H1 (cell line): ENCODE measurements around the gene CELF4. TPM values are rescaled to one million over a fixed set of nuclear protein-coding genes. Genes with fewer than 3 reads are reported as not detected.

Experiments
- CTCF ChIA-PET: fragments of 300-600 bp; sonication (Branson Sonifier 250); formaldehyde crosslinking; loops from one replicate; lab custom pipeline; 2021; ENCODE audit not compliant: partially characterized antibody; lab: Charles Lee
- POLR2A ChIA-PET: fragments of 300-600 bp; sonication (Branson Sonifier 250); formaldehyde crosslinking; loops from one replicate; lab custom pipeline; 2021; ENCODE audit warnings: inconsistent platforms; ENCODE audit not compliant: partially characterized antibody; lab: Charles Lee
- DNase-seq, 2 experiments: peaks; one replicate each; pipeline versions ENCODE4 v3.0.0 to v3.0.0-alpha.2; 2010 to 2022; ENCODE audit warnings: low spot score in 2 of 2, low read depth in 1 of 2, mixed read lengths in 1 of 2
- FAIRE-seq: peaks from 2 replicates; lab custom pipeline; 2011; peaks lifted over from hg19 to GRCh38; lab: Jason Lieb, UNC
- H2AFZ ChIP-seq: 2 replicates; pipeline ENCODE4 v1.8.1; 2012; ENCODE audit warnings: low read length, inconsistent platforms
- H2AK5ac ChIP-seq: 2 replicates; pipeline ENCODE4 v1.6.1; 2013; ENCODE audit warnings: low read depth, low read length
- H2BK120ac ChIP-seq: replicated peaks from 2 replicates; pipeline ENCODE3; 2013; ENCODE audit warnings: low read depth, low read length, inconsistent platforms
- H2BK12ac ChIP-seq: 2 replicates; pipeline ENCODE4 v1.6.1; 2013; ENCODE audit warnings: low read depth, low read length
- H2BK15ac ChIP-seq: 2 replicates; pipeline ENCODE4 v1.6.1; 2013; ENCODE audit warnings: low read length
- H2BK20ac ChIP-seq: 2 replicates; pipeline ENCODE4 v1.6.1; 2013; ENCODE audit warnings: low read length
- H2BK5ac ChIP-seq: 2 replicates; pipeline ENCODE4 v1.6.1; 2013; ENCODE audit warnings: low read depth, low read length
- H3K14ac ChIP-seq: 2 replicates; pipeline ENCODE4 v1.6.1; 2013; ENCODE audit warnings: inconsistent platforms; ENCODE audit not compliant: insufficient read length
- H3K18ac ChIP-seq: 2 replicates; pipeline ENCODE4 v1.6.1; 2013; ENCODE audit warnings: low read length; ENCODE audit errors: extremely low read depth
- H3K23ac ChIP-seq: 2 replicates; pipeline ENCODE4 v1.6.1; 2013; ENCODE audit warnings: inconsistent platforms; ENCODE audit not compliant: insufficient read length
- H3K23me2 ChIP-seq: 2 replicates; pipeline ENCODE4 v1.6.1; 2013; ENCODE audit warnings: low read depth, low read length
- H3K27ac ChIP-seq: 2 replicates; pipeline ENCODE4 v1.6.1; 2011; ENCODE audit warnings: low read depth, low read length, inconsistent platforms
- H3K27me3 ChIP-seq, 4 experiments: replicated peaks in 1 of 4; 1 replicate in 1 of 4; 2 replicates in 3 of 4; pipeline versions ENCODE4 v1.6.1 to v1.8.1; 2011 to 2013; ENCODE audit warnings: low read length in 3 of 4, mild to moderate bottlenecking in 3 of 4, inconsistent platforms in 2 of 4, mixed read lengths in 2 of 4, moderate library complexity in 1 of 4; ENCODE audit not compliant: control insufficient read depth in 3 of 4, insufficient read depth in 3 of 4; ENCODE audit errors: extremely low read depth in 1 of 4
- H3K36me3 ChIP-seq, 4 experiments: 2 replicates each; pipeline versions ENCODE4 v1.6.1 to v1.8.1; 2011 to 2013; ENCODE audit warnings: mild to moderate bottlenecking in 4 of 4, low read length in 3 of 4, moderate library complexity in 2 of 4, control low read depth in 1 of 4, inconsistent platforms in 1 of 4; ENCODE audit not compliant: insufficient read depth in 4 of 4, control insufficient read depth in 2 of 4
- H3K4ac ChIP-seq: replicated peaks from 2 replicates; pipeline ENCODE3; 2013; ENCODE audit warnings: low read length, low read depth, mixed read lengths, inconsistent platforms; ENCODE audit not compliant: insufficient read length
- H3K4me1 ChIP-seq, 4 experiments: replicated peaks in 1 of 4; 1 replicate in 1 of 4; 2 replicates in 3 of 4; pipeline versions ENCODE4 v1.6.1 to v1.8.1; 2011 to 2013; ENCODE audit warnings: low read length in 3 of 4, inconsistent platforms in 2 of 4, mixed read lengths in 1 of 4; ENCODE audit not compliant: insufficient read depth in 4 of 4, control insufficient read depth in 3 of 4
- H3K4me2 ChIP-seq, 2 experiments: 2 replicates each; pipeline versions ENCODE4 v1.6.1 to v1.8.1; 2011 to 2013; ENCODE audit warnings: low read depth in 2 of 2, low read length in 2 of 2, control low read depth in 1 of 2, inconsistent platforms in 1 of 2, mild to moderate bottlenecking in 1 of 2; ENCODE audit not compliant: insufficient read depth in 1 of 2
- H3K4me3 ChIP-seq, 4 experiments: fragments of 200-600, 300-600 bp in 1 of 4; sonication (generic), shearing (Covaris generic), sonication (Bioruptor Twin) in 1 of 4; 2 replicates each; pipeline versions ENCODE4 v1.5.1 to v1.8.1; 2011 to 2016; ENCODE audit warnings: low read length in 4 of 4, low read depth in 3 of 4, control low read depth in 2 of 4, inconsistent platforms in 2 of 4, mild to moderate bottlenecking in 2 of 4, mixed read lengths in 1 of 4, moderate library complexity in 1 of 4; ENCODE audit not compliant: insufficient read depth in 2 of 4; ENCODE audit errors: extremely low read depth in 1 of 4
- H3K56ac ChIP-seq: replicated peaks from 2 replicates; pipeline ENCODE3; 2013; ENCODE audit warnings: low read depth, mild to moderate bottlenecking, mixed read lengths, low read length, inconsistent platforms; ENCODE audit not compliant: insufficient read length
- H3K79me1 ChIP-seq: 2 replicates; pipeline ENCODE4 v1.6.1; 2013; ENCODE audit warnings: low read depth, low read length, control low read depth
- H3K79me2 ChIP-seq, 2 experiments: 2 replicates each; pipeline versions ENCODE4 v1.6.1 to v1.8.1; 2012 to 2013; ENCODE audit warnings: low read length in 2 of 2, mild to moderate bottlenecking in 2 of 2, inconsistent platforms in 1 of 2; ENCODE audit not compliant: insufficient read depth in 2 of 2, control insufficient read depth in 1 of 2
- H3K9ac ChIP-seq, 4 experiments: replicated peaks in 1 of 4; 1 replicate in 1 of 4; 2 replicates in 3 of 4; pipeline versions ENCODE4 v1.6.1 to v1.8.1; 2011 to 2013; ENCODE audit warnings: low read depth in 3 of 4, low read length in 3 of 4, control low read depth in 2 of 4, mild to moderate bottlenecking in 2 of 4, moderate library complexity in 2 of 4, inconsistent platforms in 1 of 4; ENCODE audit errors: extremely low read depth in 1 of 4
- H3K9me3 ChIP-seq, 2 experiments: 2 replicates each; pipeline versions ENCODE4 v1.6.1 to v1.8.1; 2012 to 2013; ENCODE audit warnings: mild to moderate bottlenecking in 2 of 2, moderate library complexity in 2 of 2, control low read depth in 1 of 2, inconsistent platforms in 1 of 2, low read depth in 1 of 2, low read length in 1 of 2, mixed read lengths in 1 of 2; ENCODE audit not compliant: insufficient read depth in 2 of 2
- H4K20me1 ChIP-seq, 2 experiments: replicated peaks in 1 of 2; 2 replicates each; pipeline versions ENCODE3 to v1.8.1; 2011 to 2013; ENCODE audit warnings: inconsistent platforms in 2 of 2, low read length in 2 of 2, mild to moderate bottlenecking in 1 of 2; ENCODE audit not compliant: insufficient read depth in 2 of 2, control insufficient read depth in 1 of 2
- H4K5ac ChIP-seq: 2 replicates; pipeline ENCODE4 v1.6.1; 2013; ENCODE audit warnings: low read length, low read depth, mixed read lengths, inconsistent platforms; ENCODE audit not compliant: insufficient read length
- H4K8ac ChIP-seq: 2 replicates; pipeline ENCODE4 v1.8.0; 2013; ENCODE audit warnings: mild to moderate bottlenecking, moderate library complexity, low read length, inconsistent platforms; ENCODE audit not compliant: insufficient read depth; ENCODE audit errors: extremely low read depth
- H4K91ac ChIP-seq: replicated peaks from 2 replicates; pipeline ENCODE3; 2013; ENCODE audit warnings: low read length, mixed read lengths, inconsistent platforms; ENCODE audit not compliant: insufficient read length
- CBX8 ChIP-seq: fragments of 300-800, 300-1000 bp; sonication (generic); IDR thresholded peaks from 2 replicates; pipeline ENCODE4 v1.7.1; 2016; ENCODE audit warnings: low read depth, low read length, borderline replicate concordance
- EGR1 ChIP-seq: IDR thresholded peaks from 2 replicates; pipeline ENCODE4 v1.6.1; 2011; ENCODE audit warnings: low read depth, low read length, borderline replicate concordance
- EZH2 ChIP-seq: fragments of 200-600 bp; sonication (generic); IDR thresholded peaks from 2 replicates; pipeline ENCODE4 v1.7.1; 2012; ENCODE audit warnings: low read depth, mild to moderate bottlenecking, moderate library complexity, low read length, inconsistent platforms; ENCODE audit not compliant: severe bottlenecking
- GTF2F1 ChIP-seq: IDR thresholded peaks from 2 replicates; pipeline ENCODE4 v1.6.1; 2012; ENCODE audit warnings: low read depth, low read length, improper control_type of control experiment, borderline replicate concordance
- HDAC6 ChIP-seq: IDR thresholded peaks from one replicate; pipeline ENCODE4 v1.7.1; 2012; ENCODE audit warnings: low read depth, mild to moderate bottlenecking, inconsistent platforms, low read length, moderate library complexity
- KDM4A ChIP-seq: IDR thresholded peaks from one replicate; pipeline ENCODE4 v1.7.1; 2012; ENCODE audit warnings: low read depth, mild to moderate bottlenecking, moderate library complexity, low read length, inconsistent platforms; ENCODE audit not compliant: severe bottlenecking
- MAFK ChIP-seq: IDR thresholded peaks from 2 replicates; pipeline ENCODE4 v1.6.1; 2012; ENCODE audit warnings: low read depth, mild to moderate bottlenecking, improper control_type of control experiment, low read length
- RBBP5 ChIP-seq: IDR thresholded peaks from 2 replicates; pipeline ENCODE4 v1.7.1; 2012; ENCODE audit warnings: low read depth, mild to moderate bottlenecking, inconsistent platforms, low read length, moderate library complexity, borderline replicate concordance
- RXRA ChIP-seq: IDR thresholded peaks from 2 replicates; pipeline ENCODE4 v1.6.1; 2011; ENCODE audit warnings: low read depth, mild to moderate bottlenecking, low read length, moderate library complexity; ENCODE audit not compliant: insufficient read depth
- WGBS, 2 experiments: shearing (Covaris generic) in 1 of 2; methylation state at CpG; one replicate each; pipeline versions ENCODE4 v1.1.6 to v1.1.7; 2013 to 2015; ENCODE audit warnings: low lambda C conversion rate in 2 of 2, mixed read lengths in 2 of 2, inconsistent platforms in 1 of 2, low coverage in 1 of 2, missing lambda C conversion rate in 1 of 2; ENCODE audit not compliant: insufficient replicate concordance in 2 of 2, insufficient coverage in 1 of 2, insufficient read length in 1 of 2; ENCODE audit errors: extremely low coverage in 1 of 2, missing lambda C conversion rate in 1 of 2; 5-methylcytosine and 5-hydroxymethylcytosine counted together
- polyA plus RNA-seq, 7 experiments: library from polyadenylated mRNA; depleted of rRNA in 3 of 7; stranded (reverse) in 5 of 7; unstranded in 2 of 7; fragments of >200 nt in 5 of 7; fragments of 200-250 nt in 2 of 7; gene quantifications; 1 replicate in 5 of 7; 2 replicates in 1 of 7; 4 replicates in 1 of 7; pipeline versions ENCODE4 v1.2.1 to v1.2.3, GENCODE V29; 2011 to 2013; ENCODE audit warnings: missing spikeins in 2 of 7, mixed read lengths in 2 of 7
- total RNA-seq: library from RNA; stranded (reverse); fragmentation: NEBNext Ultra II Directional; extraction: Animal tissue kit (Norgen Biotek cat#: 25700); gene quantifications from 2 replicates; pipeline ENCODE4 v1.2.1, GENCODE V29; 2021
- TF ChIP-seq, protein P1 (sequence below), 3 experiments: IDR thresholded peaks; 1 replicate in 2 of 3; 2 replicates in 1 of 3; pipeline versions ENCODE4 v1.5.1 to v1.6.1; 2011; ENCODE audit warnings: low read length in 3 of 3, mild to moderate bottlenecking in 3 of 3, inconsistent platforms in 2 of 3, low read depth in 1 of 3, moderate library complexity in 1 of 3; ENCODE audit not compliant: insufficient read depth in 1 of 3; ENCODE audit errors: control extremely low read depth in 1 of 3

The CELF4 gene
- total and polyA plus RNA-seq, 2 of the 8 experiments (the other 6 are each of a cell fraction or from before 2014, with no cell fraction given), result 1.6 to 3.4 TPM

GRCh38 chr18:37264956-37265355, 300.6 kb downstream of the CELF4 start:
- H3K9ac ChIP-seq, result peak overlapping the region in 1 of 4 experiments; percentile 5; a peak in 1 of 7 replicates
- H3K4me3 ChIP-seq, result no peak overlapping the region
- H2BK5ac ChIP-seq, result peak overlapping the region; percentile 71; the same call in 1 of the 2 replicates
- peaks cover 3% of the 10 kb centered on the region; the same call in 1 of the 2 replicates for H3K23me2 ChIP-seq
- H3K56ac ChIP-seq, result no peak overlapping the region
- no peak overlapping the region for H3K4me2 ChIP-seq
- H3K79me2 ChIP-seq, result no peaks in the 10 kb centered on the region
- FAIRE-seq, result no peak
- POLR2A ChIA-PET, result no interaction called here
- DNase-seq, result no peak
- no peak overlapping the region for H3K4ac ChIP-seq
- H3K79me1 ChIP-seq, result no peaks in the 10 kb centered on the region
- CTCF ChIA-PET, result interaction anchor here (0.8 to 4.2 kb wide), 10 partner anchors 8 to 323 kb away, joined by 3 to 24 read pairs (median 6); no protein-coding TSS in a partner anchor
- H2AFZ ChIP-seq, result no peak overlapping the region
- no peak overlapping the region for H3K14ac ChIP-seq
- H3K27me3 ChIP-seq, result 0 out of 7 replicates have a peak, but pooled peaks cover 0 to 2% (median 0%) of the 10 kb centered on the region in 4 experiments
- no peak overlapping the region for H3K18ac ChIP-seq
- H3K36me3 ChIP-seq, result no peaks in the 10 kb centered on the region
- H4K20me1 ChIP-seq, result peaks cover 2 to 6% of the 10 kb centered on the region in 2 experiments
- H3K9me3 ChIP-seq, result no peaks in the 10 kb centered on the region
- H3K23ac ChIP-seq, result no peak overlapping the region
- 85 to 100% methylated on average over 1 to 14 of the region's 14 CpGs for WGBS, 2 experiments
- 0 out of 2 replicates have a peak overlapping the region, but pooled peaks have one; percentile 5 for H2BK15ac ChIP-seq
- H2BK12ac ChIP-seq, result 0 out of 2 replicates have a peak overlapping the region, but pooled peaks have one; percentile 39
- peak overlapping the region; percentile 67 for H4K91ac ChIP-seq
- H4K5ac ChIP-seq, result no peak overlapping the region
- H2BK120ac ChIP-seq, result no peak overlapping the region
- 0 out of 2 replicates have a peak overlapping the region, but pooled peaks have one; percentile 39 for H2AK5ac ChIP-seq
- no peaks in the 10 kb centered on the region; a peak in 1 of 7 replicates for H3K4me1 ChIP-seq
- no peak overlapping the region for H3K27ac ChIP-seq
- H4K8ac ChIP-seq, result no peak overlapping the region
- no peak overlapping the region; the same call in 1 of the 2 replicates for H2BK20ac ChIP-seq
- TF ChIP-seq CBX8 (no peak), EZH2 (no peak), KDM4A (no peak), RBBP5 (no peak), GTF2F1 (no peak), MAFK (no peak), HDAC6 (no peak), RXRA (no peak), EGR1 (no peak)
- TF ChIP-seq, protein P1, sequence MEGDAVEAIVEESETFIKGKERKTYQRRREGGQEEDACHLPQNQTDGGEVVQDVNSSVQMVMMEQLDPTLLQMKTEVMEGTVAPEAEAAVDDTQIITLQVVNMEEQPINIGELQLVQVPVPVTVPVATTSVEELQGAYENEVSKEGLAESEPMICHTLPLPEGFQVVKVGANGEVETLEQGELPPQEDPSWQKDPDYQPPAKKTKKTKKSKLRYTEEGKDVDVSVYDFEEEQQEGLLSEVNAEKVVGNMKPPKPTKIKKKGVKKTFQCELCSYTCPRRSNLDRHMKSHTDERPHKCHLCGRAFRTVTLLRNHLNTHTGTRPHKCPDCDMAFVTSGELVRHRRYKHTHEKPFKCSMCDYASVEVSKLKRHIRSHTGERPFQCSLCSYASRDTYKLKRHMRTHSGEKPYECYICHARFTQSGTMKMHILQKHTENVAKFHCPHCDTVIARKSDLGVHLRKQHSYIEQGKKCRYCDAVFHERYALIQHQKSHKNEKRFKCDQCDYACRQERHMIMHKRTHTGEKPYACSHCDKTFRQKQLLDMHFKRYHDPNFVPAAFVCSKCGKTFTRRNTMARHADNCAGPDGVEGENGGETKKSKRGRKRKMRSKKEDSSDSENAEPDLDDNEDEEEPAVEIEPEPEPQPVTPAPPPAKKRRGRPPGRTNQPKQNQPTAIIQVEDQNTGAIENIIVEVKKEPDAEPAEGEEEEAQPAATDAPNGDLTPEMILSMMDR (IDR thresholded peaks at IDR 0.05; ENCODE audit: control extremely low read depth in 1 of 3, insufficient read depth in 1 of 3, low read depth in 1 of 3, low read length in 3 of 3), result no peak
